HepG2 (cell line): ENCODE data around the gene SLC13A3. TPM values are rescaled to one million over a fixed set of nuclear protein-coding genes. Genes with fewer than 3 reads are reported as not detected.

ENCODE experiments used
- ATF1 ChIP-seq: IDR thresholded peaks from 2 replicates; pipeline ENCODE4 v1.6.1; 2016; ENCODE audit warnings: mild to moderate bottlenecking, control low read depth
- ATRX ChIP-seq: sonication (generic); formaldehyde crosslinking; IDR thresholded peaks from 2 replicates; pipeline ENCODE4 v1.4.0; 2020; ENCODE audit warnings: missing genetic modification reagents, borderline replicate concordance
- CEBPB ChIP-seq: IDR thresholded peaks from 2 replicates; pipeline ENCODE4 v1.6.1; 2011; ENCODE audit warnings: low read depth, low read length, improper control_type of control experiment, borderline replicate concordance
- EHMT2 ChIP-seq: fragments of 200-600 bp; sonication (generic); IDR thresholded peaks from 2 replicates; pipeline ENCODE4 v1.7.0; 2017; ENCODE audit warnings: antibody characterized with exemption, low read depth, low read length, borderline replicate concordance
- FLYWCH1 ChIP-seq: sonication (generic); formaldehyde crosslinking; IDR thresholded peaks from 2 replicates; pipeline ENCODE4 v1.8.1; 2023; ENCODE audit warnings: mild to moderate bottlenecking, missing genetic modification reagents
- FOXC1 ChIP-seq: sonication (generic); formaldehyde crosslinking; IDR thresholded peaks from 2 replicates; pipeline ENCODE4 v1.8.0; 2022; ENCODE audit warnings: mild to moderate bottlenecking, missing genetic modification reagents, borderline replicate concordance
- FOXK1 ChIP-seq: sonication (generic); formaldehyde crosslinking; IDR thresholded peaks from 2 replicates; pipeline ENCODE4 v1.4.0; 2020; ENCODE audit warnings: low read depth, missing genetic modification reagents, borderline replicate concordance
- HMG20A ChIP-seq: IDR thresholded peaks from 2 replicates; pipeline ENCODE4 v1.6.1; 2016; ENCODE audit warnings: borderline replicate concordance
- KDM6A ChIP-seq: IDR thresholded peaks from 2 replicates; pipeline ENCODE4 v1.6.1; 2016; ENCODE audit warnings: low read depth
- KLF9 ChIP-seq: IDR thresholded peaks from 2 replicates; pipeline ENCODE4 v1.6.1; 2016; ENCODE audit warnings: low read depth
- MEF2D ChIP-seq: sonication (generic); formaldehyde crosslinking; IDR thresholded peaks from 2 replicates; pipeline ENCODE4 v1.5.1; 2020; ENCODE audit warnings: mild to moderate bottlenecking, missing genetic modification reagents
- NBN ChIP-seq: fragments of 450-650 bp; conservative IDR thresholded peaks from 2 replicates; pipeline ENCODE4 v1.6.1; 2017
- NFE2 ChIP-seq: sonication (generic); formaldehyde crosslinking; IDR thresholded peaks from 2 replicates; pipeline ENCODE4 v1.4.0; 2020; ENCODE audit warnings: missing genetic modification reagents
- NR3C1 ChIP-seq: sonication (generic); formaldehyde crosslinking; IDR thresholded peaks from 2 replicates; pipeline ENCODE4 v1.4.0; 2020; ENCODE audit warnings: missing genetic modification reagents
- PRPF4 ChIP-seq: fragments of 200-400 bp; formaldehyde crosslinking; IDR thresholded peaks from 2 replicates; pipeline ENCODE4 v1.6.1; 2016; ENCODE audit warnings: low read length, low read depth; ENCODE audit not compliant: poor library complexity, severe bottlenecking
- RAD21 ChIP-seq: fragments of 450-650 bp; formaldehyde crosslinking; IDR thresholded peaks from 2 replicates; pipeline ENCODE4 v1.5.0; 2020; ENCODE audit warnings: mild to moderate bottlenecking
- SIX4 ChIP-seq: sonication (generic); formaldehyde crosslinking; IDR thresholded peaks from 2 replicates; pipeline ENCODE4 v1.4.0; 2020; ENCODE audit warnings: missing genetic modification reagents
- ZBTB7A ChIP-seq: sonication (generic); formaldehyde crosslinking; IDR thresholded peaks from 2 replicates; pipeline ENCODE4 v1.8.0; 2022; ENCODE audit warnings: mild to moderate bottlenecking, missing genetic modification reagents
- ZC3H13 ChIP-seq: sonication (generic); formaldehyde crosslinking; IDR thresholded peaks from 2 replicates; pipeline ENCODE4 v1.8.1; 2023; ENCODE audit warnings: mild to moderate bottlenecking, missing genetic modification reagents, moderate library complexity
- ZC3H4 ChIP-seq: sonication (generic); formaldehyde crosslinking; IDR thresholded peaks from 2 replicates; pipeline ENCODE4 v1.4.0; 2020; ENCODE audit warnings: missing genetic modification reagents, borderline replicate concordance
- ZNF205 ChIP-seq: IDR thresholded peaks from 2 replicates; pipeline ENCODE4 v1.6.1; 2018; ENCODE audit warnings: missing biosample characterization, missing genetic modification reagents
- ZNF652 ChIP-seq: IDR thresholded peaks from 2 replicates; pipeline ENCODE4 v1.6.1; 2016; ENCODE audit warnings: low read depth, borderline replicate concordance
- ZNF816 ChIP-seq: sonication (generic); formaldehyde crosslinking; IDR thresholded peaks from 2 replicates; pipeline ENCODE4 v1.8.0; 2022; ENCODE audit warnings: missing genetic modification reagents, mild to moderate bottlenecking, borderline replicate concordance
- polyA plus RNA-seq, 8 experiments: library from polyadenylated mRNA; depleted of rRNA in 3 of 8; stranded (reverse) in 7 of 8; unstranded in 1 of 8; fragments of >200 nt; fragmentation: Illumina TruSeq in 4 of 8; extraction: Trizol in 4 of 8; gene quantifications; 2 replicates each; pipeline versions ENCODE4 v1.2.1 to v1.2.3, GENCODE V29; 2011 to 2016; ENCODE audit warnings: low read depth in 4 of 8, missing spikeins in 1 of 8, mixed read lengths in 1 of 8; ENCODE audit not compliant: insufficient read depth in 1 of 8
- total RNA-seq, 5 experiments: library from RNA; depleted of rRNA; stranded (reverse); fragments of >200 nt; fragmentation: Illumina TruSeq; extraction: Trizol; gene quantifications; 2 replicates each; pipeline ENCODE4 v1.2.3, GENCODE V29; 2016; ENCODE audit warnings: low read depth in 1 of 5
- TF ChIP-seq, protein P1 (sequence below): IDR thresholded peaks from 2 replicates; pipeline ENCODE4 v1.6.1; 2012; ENCODE audit warnings: low read length, improper control_type of control experiment
- TF ChIP-seq, protein P2 (sequence below): sonication (generic); formaldehyde crosslinking; IDR thresholded peaks from 2 replicates; pipeline ENCODE4 v1.4.0; 2020; ENCODE audit warnings: missing genetic modification reagents, borderline replicate concordance
- TF ChIP-seq, protein P3 (sequence below): sonication (generic); formaldehyde crosslinking; IDR thresholded peaks from 2 replicates; pipeline ENCODE4 v1.9.0; 2021; ENCODE audit warnings: missing genetic modification reagents, mild to moderate bottlenecking, borderline replicate concordance

Gene SLC13A3
- total and polyA plus RNA-seq, 2 of the 13 experiments (the other 11 are each of a cell fraction or from before 2014, with no cell fraction given), result 66.5 to 76.0 TPM

DNA sequence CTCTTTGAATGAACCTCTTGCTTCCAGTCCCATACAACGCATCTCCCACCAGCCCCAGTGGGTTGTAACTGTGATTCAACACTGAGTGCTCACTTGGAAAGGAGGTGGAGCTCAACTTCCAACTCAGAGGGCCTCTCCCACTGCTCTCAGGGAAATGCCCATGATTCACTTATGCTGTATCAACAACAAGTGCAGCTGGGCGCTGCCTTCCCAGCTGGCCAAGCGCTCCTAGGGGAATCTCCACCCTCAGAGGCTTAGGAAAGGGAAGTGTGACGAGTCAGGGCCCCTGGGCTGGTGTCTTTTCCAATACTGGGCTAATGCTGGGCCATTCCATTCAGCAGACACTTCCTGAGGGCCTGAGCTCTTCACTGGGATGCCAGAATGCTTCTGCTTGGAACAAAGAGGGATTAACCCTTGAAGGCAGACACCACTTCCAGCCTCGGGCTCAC, 92.7 kb downstream of the SLC13A3 start (continued):
- no peak for TF ChIP-seq NR3C1 (CRISPR knock-in tag)
- no peak; the same call in 1 of the 2 replicates for TF ChIP-seq HMG20A (CRISPR knock-in tag)
- TF ChIP-seq ZNF205, result 0 out of 2 replicates have a peak, but pooled peaks have one; percentile 32
- TF ChIP-seq FOXC1, result no peak
- no peak for TF ChIP-seq KDM6A
- TF ChIP-seq, protein P1, sequence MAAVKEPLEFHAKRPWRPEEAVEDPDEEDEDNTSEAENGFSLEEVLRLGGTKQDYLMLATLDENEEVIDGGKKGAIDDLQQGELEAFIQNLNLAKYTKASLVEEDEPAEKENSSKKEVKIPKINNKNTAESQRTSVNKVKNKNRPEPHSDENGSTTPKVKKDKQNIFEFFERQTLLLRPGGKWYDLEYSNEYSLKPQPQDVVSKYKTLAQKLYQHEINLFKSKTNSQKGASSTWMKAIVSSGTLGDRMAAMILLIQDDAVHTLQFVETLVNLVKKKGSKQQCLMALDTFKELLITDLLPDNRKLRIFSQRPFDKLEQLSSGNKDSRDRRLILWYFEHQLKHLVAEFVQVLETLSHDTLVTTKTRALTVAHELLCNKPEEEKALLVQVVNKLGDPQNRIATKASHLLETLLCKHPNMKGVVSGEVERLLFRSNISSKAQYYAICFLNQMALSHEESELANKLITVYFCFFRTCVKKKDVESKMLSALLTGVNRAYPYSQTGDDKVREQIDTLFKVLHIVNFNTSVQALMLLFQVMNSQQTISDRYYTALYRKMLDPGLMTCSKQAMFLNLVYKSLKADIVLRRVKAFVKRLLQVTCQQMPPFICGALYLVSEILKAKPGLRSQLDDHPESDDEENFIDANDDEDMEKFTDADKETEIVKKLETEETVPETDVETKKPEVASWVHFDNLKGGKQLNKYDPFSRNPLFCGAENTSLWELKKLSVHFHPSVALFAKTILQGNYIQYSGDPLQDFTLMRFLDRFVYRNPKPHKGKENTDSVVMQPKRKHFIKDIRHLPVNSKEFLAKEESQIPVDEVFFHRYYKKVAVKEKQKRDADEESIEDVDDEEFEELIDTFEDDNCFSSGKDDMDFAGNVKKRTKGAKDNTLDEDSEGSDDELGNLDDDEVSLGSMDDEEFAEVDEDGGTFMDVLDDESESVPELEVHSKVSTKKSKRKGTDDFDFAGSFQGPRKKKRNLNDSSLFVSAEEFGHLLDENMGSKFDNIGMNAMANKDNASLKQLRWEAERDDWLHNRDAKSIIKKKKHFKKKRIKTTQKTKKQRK, result no peak
- TF ChIP-seq CEBPB, result no peak
- TF ChIP-seq PRPF4, result no peak
- peak; percentile 61; the same call in 1 of the 2 replicates for TF ChIP-seq ZNF652 (CRISPR knock-in tag)
- TF ChIP-seq ATF1 (CRISPR knock-in tag), result no peak
- TF ChIP-seq ATRX (CRISPR knock-in tag), result no peak
- TF ChIP-seq EHMT2, result no peak
- no peak for TF ChIP-seq ZBTB7A
- TF ChIP-seq FOXK1 (CRISPR knock-in tag), result peak; percentile 70; the same call in 1 of the 2 replicates
- TF ChIP-seq, protein P2, sequence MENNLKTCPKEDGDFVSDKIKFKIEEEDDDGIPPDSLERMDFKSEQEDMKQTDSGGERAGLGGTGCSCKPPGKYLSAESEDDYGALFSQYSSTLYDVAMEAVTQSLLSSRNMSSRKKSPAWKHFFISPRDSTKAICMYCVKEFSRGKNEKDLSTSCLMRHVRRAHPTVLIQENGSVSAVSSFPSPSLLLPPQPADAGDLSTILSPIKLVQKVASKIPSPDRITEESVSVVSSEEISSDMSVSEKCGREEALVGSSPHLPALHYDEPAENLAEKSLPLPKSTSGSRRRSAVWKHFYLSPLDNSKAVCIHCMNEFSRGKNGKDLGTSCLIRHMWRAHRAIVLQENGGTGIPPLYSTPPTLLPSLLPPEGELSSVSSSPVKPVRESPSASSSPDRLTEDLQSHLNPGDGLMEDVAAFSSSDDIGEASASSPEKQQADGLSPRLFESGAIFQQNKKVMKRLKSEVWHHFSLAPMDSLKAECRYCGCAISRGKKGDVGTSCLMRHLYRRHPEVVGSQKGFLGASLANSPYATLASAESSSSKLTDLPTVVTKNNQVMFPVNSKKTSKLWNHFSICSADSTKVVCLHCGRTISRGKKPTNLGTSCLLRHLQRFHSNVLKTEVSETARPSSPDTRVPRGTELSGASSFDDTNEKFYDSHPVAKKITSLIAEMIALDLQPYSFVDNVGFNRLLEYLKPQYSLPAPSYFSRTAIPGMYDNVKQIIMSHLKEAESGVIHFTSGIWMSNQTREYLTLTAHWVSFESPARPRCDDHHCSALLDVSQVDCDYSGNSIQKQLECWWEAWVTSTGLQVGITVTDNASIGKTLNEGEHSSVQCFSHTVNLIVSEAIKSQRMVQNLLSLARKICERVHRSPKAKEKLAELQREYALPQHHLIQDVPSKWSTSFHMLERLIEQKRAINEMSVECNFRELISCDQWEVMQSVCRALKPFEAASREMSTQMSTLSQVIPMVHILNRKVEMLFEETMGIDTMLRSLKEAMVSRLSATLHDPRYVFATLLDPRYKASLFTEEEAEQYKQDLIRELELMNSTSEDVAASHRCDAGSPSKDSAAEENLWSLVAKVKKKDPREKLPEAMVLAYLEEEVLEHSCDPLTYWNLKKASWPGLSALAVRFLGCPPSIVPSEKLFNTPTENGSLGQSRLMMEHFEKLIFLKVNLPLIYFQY, result no peak
- TF ChIP-seq ZNF816 (CRISPR knock-in tag), result no peak
- TF ChIP-seq SIX4 (CRISPR knock-in tag), result no peak
- TF ChIP-seq MEF2D, result peak; percentile 47; the same call in 1 of the 2 replicates
- TF ChIP-seq RAD21 (CRISPR knock-in tag), result no peak
- no peak for TF ChIP-seq ZC3H4 (CRISPR knock-in tag)
- TF ChIP-seq NBN, result no peak
- no peak for TF ChIP-seq FLYWCH1 (CRISPR knock-in tag)
- TF ChIP-seq, protein P3, sequence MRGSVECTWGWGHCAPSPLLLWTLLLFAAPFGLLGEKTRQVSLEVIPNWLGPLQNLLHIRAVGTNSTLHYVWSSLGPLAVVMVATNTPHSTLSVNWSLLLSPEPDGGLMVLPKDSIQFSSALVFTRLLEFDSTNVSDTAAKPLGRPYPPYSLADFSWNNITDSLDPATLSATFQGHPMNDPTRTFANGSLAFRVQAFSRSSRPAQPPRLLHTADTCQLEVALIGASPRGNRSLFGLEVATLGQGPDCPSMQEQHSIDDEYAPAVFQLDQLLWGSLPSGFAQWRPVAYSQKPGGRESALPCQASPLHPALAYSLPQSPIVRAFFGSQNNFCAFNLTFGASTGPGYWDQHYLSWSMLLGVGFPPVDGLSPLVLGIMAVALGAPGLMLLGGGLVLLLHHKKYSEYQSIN (CRISPR knock-in tag), result no peak
- TF ChIP-seq ZC3H13, result no peak
- TF ChIP-seq KLF9, result no peak
- no peak for TF ChIP-seq NFE2 (CRISPR knock-in tag)
